HCT116 (cell line): Measurements from ENCODE around the gene METTL25. TPM values are rescaled to one million over a fixed set of nuclear protein-coding genes. Genes with fewer than 3 reads are reported as not detected.

Source experiments
- ATAC-seq: fragments of 200-7000 bp; cut with Tn5 transposase; 2 replicates; pipeline ENCODE4 v1.9.1; 2020; ENCODE audit warnings: mild to moderate bottlenecking, moderate library complexity
- BruUV-seq: library from RNA; stranded (reverse); fragments of 400-500 nt; replicated peaks from 2 replicates; lab custom pipeline; 2021; lab: Mats Ljungman, UMichigan
- CTCF ChIA-PET: fragments of 300-600 bp; sonication (Branson Sonifier 250); formaldehyde crosslinking; loops from one replicate; lab custom pipeline; 2021; ENCODE audit warnings: antibody characterized with exemption; lab: Charles Lee
- POLR2A ChIA-PET: fragments of 300-600, 350-600 bp; sonication (Branson Sonifier 250); formaldehyde crosslinking; loops from one replicate; lab custom pipeline; 2021; ENCODE audit warnings: antibody characterized with exemption; lab: Charles Lee
- RAD21 ChIA-PET, 2 experiments: fragments of 300-600 bp; sonication (Branson Sonifier 250); formaldehyde crosslinking; loops; one replicate each; lab custom pipeline; 2023; ENCODE audit warnings: low total read pairs in 2 of 2; ENCODE audit not compliant: uncharacterized antibody in 2 of 2, unreplicated experiment in 2 of 2, low non-redundant PET in 1 of 2; lab: Charles Lee
- DNase-seq: peaks from one replicate; pipeline ENCODE4 v3.0.0-alpha.2; 2010; ENCODE audit warnings: low read depth, low spot score
- H2AFZ ChIP-seq: fragments of 200-600 bp; shearing (Covaris generic), sonication (generic); 2 replicates; pipeline ENCODE4 v1.6.1; 2017; ENCODE audit warnings: low read depth, mixed run types, mixed read lengths, antibody characterized with exemption, low read length; ENCODE audit not compliant: poor library complexity, severe bottlenecking
- H3K27ac ChIP-seq: 2 replicates; pipeline ENCODE4 v1.5.1; 2012; ENCODE audit warnings: low read depth, low read length
- H3K27me3 ChIP-seq: fragments of 200-600 bp; sonication (generic); 2 replicates; pipeline ENCODE4 v1.6.1; 2016; ENCODE audit warnings: mixed run types, low read length, mixed read lengths; ENCODE audit not compliant: insufficient read depth
- H3K36me3 ChIP-seq, 2 experiments: fragments of 200-500 bp in 1 of 2; fragments of 200-600 bp in 1 of 2; sonication (Bioruptor generic) in 1 of 2; sonication (generic) in 1 of 2; 2 replicates each; pipeline versions ENCODE4 v1.5.1 to v1.6.1; 2014 to 2016; ENCODE audit warnings: low read length in 2 of 2, inconsistent platforms in 1 of 2, mixed read lengths in 1 of 2, mixed run types in 1 of 2; ENCODE audit not compliant: insufficient read depth in 2 of 2, control insufficient read depth in 1 of 2
- H3K4me1 ChIP-seq, 2 experiments: fragments of 200-600 bp in 1 of 2; sonication (generic) in 1 of 2; 2 replicates each; pipeline versions ENCODE4 v1.5.1 to v1.6.1; 2012 to 2017; ENCODE audit warnings: low read length in 2 of 2, inconsistent platforms in 1 of 2, mild to moderate bottlenecking in 1 of 2, mixed read lengths in 1 of 2, mixed run types in 1 of 2, moderate library complexity in 1 of 2; ENCODE audit not compliant: insufficient read depth in 2 of 2, control insufficient read depth in 1 of 2
- H3K4me2 ChIP-seq: fragments of 200-600 bp; sonication (generic); 2 replicates; pipeline ENCODE4 v1.6.1; 2017; ENCODE audit warnings: mixed run types, low read length, mixed read lengths
- H3K4me3 ChIP-seq, 2 experiments: fragments of 200-600 bp in 1 of 2; sonication (generic) in 1 of 2; replicated peaks in 1 of 2; 2 replicates each; pipeline ENCODE4 v1.5.1; 2011 to 2016; ENCODE audit warnings: low read length in 2 of 2, control low read depth in 1 of 2, low read depth in 1 of 2, mild to moderate bottlenecking in 1 of 2, mixed read lengths in 1 of 2, mixed run types in 1 of 2
- H3K79me2 ChIP-seq: fragments of 200-600 bp; sonication (generic); 2 replicates; pipeline ENCODE4 v1.6.1; 2017; ENCODE audit warnings: mild to moderate bottlenecking, mixed run types, low read length, moderate library complexity, mixed read lengths; ENCODE audit not compliant: insufficient read depth
- H3K9ac ChIP-seq: fragments of 200-600 bp; sonication (generic); 2 replicates; pipeline ENCODE4 v1.6.1; 2016; ENCODE audit warnings: low read length, mixed read lengths
- H3K9me2 ChIP-seq: fragments of 200-600 bp; sonication (generic), shearing (Covaris generic); 2 replicates; pipeline ENCODE4 v1.6.1; 2017; ENCODE audit warnings: mixed run types, mild to moderate bottlenecking, moderate library complexity; ENCODE audit not compliant: insufficient read depth
- H3K9me3 ChIP-seq, 2 experiments: fragments of 200-500 bp in 1 of 2; fragments of 200-600 bp in 1 of 2; sonication (Bioruptor generic) in 1 of 2; sonication (generic) in 1 of 2; 2 replicates each; pipeline ENCODE4 v1.6.1; 2014 to 2017; ENCODE audit warnings: low read length in 2 of 2, mixed read lengths in 2 of 2, inconsistent platforms in 1 of 2, low read depth in 1 of 2, mild to moderate bottlenecking in 1 of 2, mixed run types in 1 of 2, moderate library complexity in 1 of 2; ENCODE audit not compliant: control insufficient read depth in 1 of 2, insufficient read depth in 1 of 2
- H4K20me1 ChIP-seq: fragments of 200-600 bp; sonication (generic), shearing (Covaris generic); 2 replicates; pipeline ENCODE4 v1.6.1; 2017; ENCODE audit warnings: mixed run types, mild to moderate bottlenecking, moderate library complexity; ENCODE audit not compliant: insufficient read depth
- CEBPB ChIP-seq: IDR thresholded peaks from 2 replicates; pipeline ENCODE4 v1.6.1; 2012; ENCODE audit warnings: low read depth
- EGR1 ChIP-seq: IDR thresholded peaks from 2 replicates; pipeline ENCODE4 v1.6.1; 2012; ENCODE audit warnings: low read depth
- ELF1 ChIP-seq: IDR thresholded peaks from 2 replicates; pipeline ENCODE4 v1.6.1; 2012; ENCODE audit warnings: low read depth, borderline replicate concordance
- EZH2 ChIP-seq: fragments of 200-600 bp; sonication (generic); IDR thresholded peaks from 2 replicates; pipeline ENCODE4 v1.6.1; 2017; ENCODE audit warnings: antibody characterized with exemption, mixed run types
- FOSL1 ChIP-seq: IDR thresholded peaks from 2 replicates; pipeline ENCODE4 v1.6.1; 2012; ENCODE audit warnings: low read depth
- JUND ChIP-seq: IDR thresholded peaks from 2 replicates; pipeline ENCODE4 v1.6.1; 2012
- POLR2A ChIP-seq: IDR thresholded peaks from 2 replicates; pipeline ENCODE4 v1.7.0; 2011; ENCODE audit warnings: borderline replicate concordance; ENCODE audit not compliant: insufficient read depth, insufficient read length; ENCODE audit errors: extremely low read depth
- RAD21 ChIP-seq: IDR thresholded peaks from 2 replicates; pipeline ENCODE4 v1.6.1; 2012; ENCODE audit warnings: low read depth, mild to moderate bottlenecking
- SP1 ChIP-seq: IDR thresholded peaks from 2 replicates; pipeline ENCODE4 v1.6.1; 2012; ENCODE audit warnings: low read depth
- YY1 ChIP-seq: IDR thresholded peaks from 2 replicates; pipeline ENCODE4 v1.6.1; 2011; ENCODE audit warnings: low read length, low read depth, moderate library complexity, mild to moderate bottlenecking; ENCODE audit not compliant: insufficient replicate concordance; ENCODE audit errors: extremely low read depth
- ZFX ChIP-seq: fragments of 450-650 bp; IDR thresholded peaks from 2 replicates; pipeline ENCODE4 v1.6.1; 2017
- intact Hi-C: fragments of 100-400 bp; cut with micrococcal nuclease; formaldehyde crosslinking; loops from 2 replicates; pipeline ENCODE4 v1.10.0; 2022
- total RNA-seq: library from RNA; stranded (reverse); gene quantifications from one replicate; pipeline ENCODE4 v1.2.1, GENCODE V29; 2021; ENCODE audit not compliant: unreplicated experiment
- TF ChIP-seq, protein P1 (sequence below): IDR thresholded peaks from 2 replicates; pipeline ENCODE4 v1.6.1; 2012
- TF ChIP-seq, protein P2 (sequence below): IDR thresholded peaks from 2 replicates; pipeline ENCODE4 v1.6.1; 2012

The METTL25 gene
- total RNA-seq, 1 experiment from 2014 or later: 4.4 TPM

DNA sequence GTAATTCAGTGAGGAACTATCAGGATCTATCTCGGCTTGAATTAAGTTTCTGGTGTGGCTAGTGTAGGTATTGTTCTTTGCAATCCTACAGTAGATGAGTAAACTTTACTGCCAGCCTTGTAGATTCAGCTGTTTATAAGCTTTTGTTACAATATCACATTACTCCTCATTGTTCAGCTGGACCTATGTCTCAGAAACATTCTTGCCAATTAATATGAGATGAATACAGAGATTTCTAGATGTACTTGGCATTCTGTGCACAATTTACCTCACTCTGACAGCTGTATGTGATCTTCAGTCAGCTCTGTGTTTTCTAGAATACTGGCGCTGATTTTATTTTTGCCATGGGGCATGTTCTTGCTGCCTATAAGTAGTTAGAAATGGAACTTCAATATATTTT, 55.7 kb downstream of the METTL25 start:
- ChIA-PET CTCF (no interaction called here), RAD21 (no interaction called here), POLR2A (no interaction called here)
- TF ChIP-seq, protein P1, sequence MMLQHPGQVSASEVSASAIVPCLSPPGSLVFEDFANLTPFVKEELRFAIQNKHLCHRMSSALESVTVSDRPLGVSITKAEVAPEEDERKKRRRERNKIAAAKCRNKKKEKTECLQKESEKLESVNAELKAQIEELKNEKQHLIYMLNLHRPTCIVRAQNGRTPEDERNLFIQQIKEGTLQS: no peak
- TF ChIP-seq POLR2A: no peak
- no peak for TF ChIP-seq EGR1
- no peak for TF ChIP-seq ZFX
- no peak for TF ChIP-seq CEBPB
- TF ChIP-seq EZH2: no peak
- no peak for TF ChIP-seq SP1
- TF ChIP-seq RAD21: no peak
- TF ChIP-seq ELF1: no peak
- no peak for TF ChIP-seq JUND
- TF ChIP-seq, protein P2, sequence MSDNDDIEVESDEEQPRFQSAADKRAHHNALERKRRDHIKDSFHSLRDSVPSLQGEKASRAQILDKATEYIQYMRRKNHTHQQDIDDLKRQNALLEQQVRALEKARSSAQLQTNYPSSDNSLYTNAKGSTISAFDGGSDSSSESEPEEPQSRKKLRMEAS: no peak
- Histone ChIP-seq H3K4me1 (no peaks in the 10 kb centered on the region), H2AFZ (no peak overlapping the region), H3K79me2 (no peaks in the 10 kb centered on the region), H3K36me3 (no peaks in the 10 kb centered on the region), H3K4me3 (no peak overlapping the region), H3K27me3 (no peaks in the 10 kb centered on the region), H3K27ac (no peak overlapping the region), H3K9ac (no peak overlapping the region), H3K4me2 (no peak overlapping the region), H3K9me3 (no peaks in the 10 kb centered on the region), H4K20me1 (no peaks in the 10 kb centered on the region), H3K9me2 (no peaks in the 10 kb centered on the region)
- intact Hi-C loops: no loop called here
- ATAC-seq (no peak), DNase-seq (no peak)
- no TSS peak for BruUV-seq

DNA sequence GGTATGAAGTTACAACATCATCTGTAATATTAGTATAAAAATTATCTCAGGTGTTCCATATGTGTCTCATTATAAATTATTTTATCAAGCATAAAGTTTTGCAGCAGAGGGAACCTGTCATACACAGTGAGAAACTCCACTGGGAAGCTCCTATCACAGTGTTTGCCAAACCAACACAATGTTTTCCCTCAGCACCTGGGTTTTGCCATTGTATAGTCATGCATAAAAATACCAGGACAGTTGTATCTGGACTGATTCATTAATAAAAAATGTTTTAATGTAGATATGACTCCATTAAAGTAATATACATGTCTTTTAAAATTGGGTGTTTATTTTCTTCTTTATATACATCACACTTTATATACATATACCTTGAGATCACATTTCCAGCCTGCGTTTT, 56.6 kb downstream of the METTL25 start:
- Histone ChIP-seq H3K4me2 (no peak overlapping the region), H3K9me2 (no peaks in the 10 kb centered on the region), H3K36me3 (no peaks in the 10 kb centered on the region), H3K4me1 (no peaks in the 10 kb centered on the region), H3K9me3 (no peaks in the 10 kb centered on the region), H3K4me3 (no peak overlapping the region), H3K27ac (no peak overlapping the region), H4K20me1 (no peaks in the 10 kb centered on the region), H3K79me2 (no peaks in the 10 kb centered on the region), H2AFZ (no peak overlapping the region), H3K9ac (no peak overlapping the region), H3K27me3 (no peaks in the 10 kb centered on the region)
- DNase-seq (no peak), ATAC-seq (no peak)
- ChIA-PET RAD21 (no interaction called here), POLR2A (no interaction called here), CTCF (no interaction called here)
- no TSS peak for BruUV-seq
- intact Hi-C loops: no loop called here
- TF ChIP-seq FOSL1: no peak
- no peak for TF ChIP-seq RAD21
- TF ChIP-seq, protein P1: no peak
- no peak for TF ChIP-seq YY1
